NCI-H2029 (cell line): ENCODE measurements around the gene SAMD10.
A peak's percentile ranks its signal among the peaks of the same experiment; 100 is the strongest.
"Not testable (repeated sequence)": the region's sequence is repeated elsewhere in the genome, so short reads cannot be mapped to it uniquely, and the experiment has no call there.

Source experiments
- DNase-seq: peaks from one replicate; lab custom pipeline; 2025; lab: John Stamatoyannopoulos, UW

SAMD10 gene

DNA sequence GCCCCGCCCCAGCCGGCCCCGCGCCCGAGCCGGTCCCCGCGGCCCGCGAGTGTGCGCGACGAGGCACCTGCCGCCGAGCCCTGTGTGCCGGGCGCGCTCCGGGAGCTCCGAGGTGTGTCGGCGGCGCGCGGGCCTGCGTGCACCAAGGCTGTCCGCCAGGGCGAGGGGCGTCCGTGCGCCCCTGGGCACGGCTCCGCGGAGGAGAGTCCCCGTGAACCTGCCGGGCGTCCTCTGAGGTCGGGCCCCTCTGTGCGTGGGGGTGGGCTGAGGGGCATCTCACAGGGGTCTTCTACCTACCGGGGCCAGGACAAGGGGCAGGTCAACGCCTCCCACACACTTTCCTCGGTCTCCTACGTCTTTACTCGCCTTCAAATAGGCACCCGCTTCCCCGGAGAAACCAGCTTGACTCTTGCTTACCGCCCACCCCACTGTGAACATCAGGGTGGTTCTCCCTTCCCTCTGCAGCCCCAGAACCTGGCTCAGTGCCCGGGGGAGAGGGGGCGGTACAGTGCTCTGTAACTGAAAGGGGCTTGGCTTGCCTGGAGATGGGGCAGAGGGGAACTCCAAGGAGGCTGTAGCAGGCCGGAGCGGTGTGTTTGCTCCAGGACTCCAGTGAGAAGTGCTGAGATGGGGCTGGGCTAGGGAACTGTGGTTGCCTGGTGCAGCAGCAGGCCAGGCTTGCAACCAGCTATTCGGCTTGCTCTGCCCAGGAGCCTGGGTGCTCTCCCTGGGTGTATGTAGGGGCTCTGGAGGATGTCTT, at the start of gene SAMD10:
Gene SAMD10, minus strand, starts transcription at position 86 of the 760 bp plus-strand sequence. CDS start 175 bp downstream, outside the sequence.
- peak; percentile 39 for DNase-seq

DNA sequence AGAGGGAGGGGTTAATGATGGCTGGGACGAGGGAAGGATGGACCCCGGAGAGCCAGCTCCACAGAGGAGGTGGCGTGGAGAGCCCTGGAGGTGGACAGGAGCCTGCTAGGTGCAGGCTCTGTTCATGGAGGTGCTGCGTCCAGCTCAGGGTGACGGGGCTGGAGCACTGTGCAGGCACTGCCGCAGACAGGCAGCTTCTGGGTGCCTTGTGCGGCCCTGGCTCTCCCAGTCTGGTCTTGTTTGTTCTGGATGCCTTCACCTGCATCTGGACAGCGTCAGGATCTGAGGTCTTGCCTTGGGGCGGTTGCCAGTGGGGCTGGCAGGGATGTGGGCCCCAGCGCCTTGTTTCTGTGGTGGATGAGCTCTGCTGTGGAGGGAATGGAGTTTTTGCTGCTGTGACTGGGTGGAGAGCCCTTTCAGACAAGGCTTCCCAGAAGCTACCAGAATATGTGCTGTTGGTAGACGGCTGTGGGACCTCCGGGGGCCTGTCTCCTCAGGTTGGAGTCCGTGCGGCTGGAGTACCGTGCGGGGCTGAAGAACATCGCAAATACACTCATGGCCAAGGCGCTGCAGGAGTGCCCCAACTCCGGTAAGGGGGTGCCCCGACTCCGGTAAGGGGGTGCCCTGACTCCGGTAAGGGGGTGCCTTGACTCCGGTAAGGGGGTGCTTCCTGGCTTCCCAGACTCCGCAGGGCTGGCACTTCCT, 48.7 kb upstream of the SAMD10 start:
- DNase-seq = no peak

DNA sequence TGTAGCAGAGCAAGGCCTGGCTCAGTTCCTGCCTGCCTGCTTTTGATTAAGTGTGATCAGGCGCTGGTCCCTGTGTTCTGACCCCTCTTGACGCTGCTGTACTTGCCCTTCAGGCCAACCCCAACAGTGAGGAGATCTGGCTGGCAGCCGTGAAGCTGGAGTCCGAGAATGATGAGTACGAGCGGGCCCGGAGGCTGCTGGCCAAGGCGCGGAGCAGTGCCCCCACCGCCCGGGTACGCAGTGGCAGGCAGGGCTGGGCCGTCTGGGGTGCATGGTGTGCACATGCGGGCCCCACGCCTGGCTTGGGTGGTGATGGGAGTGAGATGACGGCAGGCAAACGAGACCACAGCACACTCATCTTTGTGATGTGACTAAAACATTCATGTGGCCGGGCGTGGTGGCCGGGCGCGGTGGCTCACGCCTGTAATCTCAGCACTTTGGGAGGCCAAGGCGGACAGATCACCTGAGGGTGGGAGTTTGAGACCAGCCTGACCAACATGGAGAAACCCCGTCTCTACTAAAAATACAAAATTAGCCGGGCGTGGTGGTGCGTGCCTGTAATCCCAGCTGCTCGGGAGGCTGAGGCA, 46.5 kb upstream of the SAMD10 start:
- no peak for DNase-seq

DNA sequence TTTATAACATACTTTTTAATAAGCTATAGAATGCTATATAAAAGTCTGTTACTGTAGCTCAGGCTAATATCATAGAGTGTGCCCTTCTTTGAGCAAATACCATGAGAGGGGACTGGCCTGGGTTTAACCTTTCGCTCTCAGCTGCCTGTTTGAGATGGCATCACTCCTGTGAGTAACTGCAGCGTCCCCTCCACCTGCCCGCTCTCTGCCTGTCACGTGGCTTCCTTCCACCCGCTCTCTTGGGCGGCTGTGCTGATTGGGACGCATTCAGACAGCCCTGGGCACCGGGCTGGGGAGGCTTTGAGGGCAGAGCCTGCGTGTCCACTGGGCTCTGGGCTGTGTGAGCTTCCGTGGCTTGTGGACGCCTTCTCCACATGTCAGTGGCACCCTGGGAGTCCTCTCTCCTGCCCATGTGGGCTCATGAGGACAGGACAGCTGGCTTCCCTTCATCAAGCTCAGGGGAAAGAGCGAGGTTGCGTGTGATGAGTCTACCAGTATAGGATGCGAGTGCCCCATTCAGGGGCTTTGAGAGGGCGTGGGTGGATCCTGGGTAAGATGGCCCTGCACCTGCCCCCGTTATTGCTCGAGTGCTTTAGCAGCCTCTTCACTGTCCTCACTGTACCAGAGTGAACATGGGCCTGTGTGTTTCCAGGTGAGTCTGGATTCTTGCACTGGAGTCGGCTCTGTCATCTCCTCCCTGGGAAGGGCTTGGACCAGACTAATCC, 45.8 kb upstream of the SAMD10 start:
- no peak for DNase-seq

DNA sequence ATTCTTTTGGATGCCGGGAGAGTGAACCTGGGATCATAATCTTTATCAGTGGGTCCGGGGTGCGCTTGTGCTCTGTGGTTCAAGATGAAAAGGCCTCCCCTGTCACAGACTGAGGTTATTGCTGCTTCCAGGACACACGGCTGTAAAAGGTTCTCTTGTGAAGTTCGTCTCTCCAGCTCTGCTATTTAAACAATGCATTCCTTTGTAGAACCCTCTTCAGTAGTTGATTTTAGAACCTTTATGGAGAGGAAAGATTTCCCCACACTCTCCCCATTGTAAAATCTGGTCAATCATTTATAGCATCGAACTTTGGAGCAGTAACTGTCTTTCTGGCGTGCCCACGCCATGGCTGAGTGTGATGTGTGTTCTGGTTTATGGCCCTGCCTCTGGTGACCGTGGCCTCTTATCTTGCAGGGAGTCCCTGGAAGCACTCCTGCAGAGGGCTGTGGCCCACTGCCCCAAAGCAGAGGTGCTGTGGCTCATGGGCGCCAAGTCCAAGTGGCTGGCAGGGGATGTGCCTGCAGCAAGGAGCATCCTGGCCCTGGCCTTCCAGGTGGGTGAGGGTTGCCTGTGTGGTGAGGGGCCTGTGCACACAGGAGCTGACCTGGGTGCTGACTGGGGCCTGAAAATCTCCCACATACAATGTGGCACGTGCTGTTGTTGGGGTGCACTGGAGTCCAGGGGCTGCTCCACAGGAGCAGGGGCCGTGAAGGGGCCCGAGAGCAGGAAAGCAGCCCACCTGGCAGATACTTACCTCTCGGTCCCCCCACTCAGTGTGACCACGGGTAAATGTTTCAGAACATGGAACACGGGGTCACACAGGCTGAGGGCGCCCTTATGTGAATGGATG, 44.9 kb upstream of the SAMD10 start:
- DNase-seq = no peak

DNA sequence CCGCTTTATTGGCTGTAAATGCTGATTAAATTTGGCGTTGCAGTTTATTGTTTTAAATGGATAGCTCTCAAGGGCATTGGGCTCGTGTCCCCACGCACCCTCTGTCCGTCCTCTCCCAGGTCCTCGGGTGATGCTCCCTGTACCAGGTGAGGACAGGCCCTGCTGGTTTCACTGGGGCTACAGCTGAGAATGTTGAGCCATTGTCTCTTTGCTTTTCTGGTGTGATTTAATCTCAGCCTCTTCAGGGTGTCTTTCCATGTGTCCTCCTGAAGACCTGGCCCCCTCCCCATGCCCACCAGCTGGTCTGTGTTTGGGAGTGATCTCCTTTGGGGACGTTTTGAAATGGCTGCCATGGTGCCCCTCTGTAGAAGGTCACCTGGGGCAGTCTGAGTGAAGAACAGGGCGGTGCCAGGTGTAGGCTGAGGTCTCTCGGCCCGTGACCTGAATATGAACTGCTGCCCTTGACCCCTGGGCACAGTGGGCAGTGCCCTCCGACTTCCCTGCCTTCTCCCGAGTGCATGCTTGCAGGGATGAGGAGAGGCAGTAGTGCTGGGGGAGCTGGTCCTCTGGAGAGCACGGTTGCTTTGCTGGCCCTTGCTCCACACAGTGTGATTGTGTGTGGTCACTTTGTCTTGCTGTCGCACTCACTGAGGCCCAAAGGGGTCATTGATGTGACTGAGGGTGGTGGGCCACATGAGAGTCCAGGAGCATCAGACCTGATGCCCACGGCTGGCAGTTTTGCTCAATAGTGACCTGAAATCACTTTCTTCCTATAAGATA, 44.1 kb upstream of the SAMD10 start:
- DNase-seq = no peak

DNA sequence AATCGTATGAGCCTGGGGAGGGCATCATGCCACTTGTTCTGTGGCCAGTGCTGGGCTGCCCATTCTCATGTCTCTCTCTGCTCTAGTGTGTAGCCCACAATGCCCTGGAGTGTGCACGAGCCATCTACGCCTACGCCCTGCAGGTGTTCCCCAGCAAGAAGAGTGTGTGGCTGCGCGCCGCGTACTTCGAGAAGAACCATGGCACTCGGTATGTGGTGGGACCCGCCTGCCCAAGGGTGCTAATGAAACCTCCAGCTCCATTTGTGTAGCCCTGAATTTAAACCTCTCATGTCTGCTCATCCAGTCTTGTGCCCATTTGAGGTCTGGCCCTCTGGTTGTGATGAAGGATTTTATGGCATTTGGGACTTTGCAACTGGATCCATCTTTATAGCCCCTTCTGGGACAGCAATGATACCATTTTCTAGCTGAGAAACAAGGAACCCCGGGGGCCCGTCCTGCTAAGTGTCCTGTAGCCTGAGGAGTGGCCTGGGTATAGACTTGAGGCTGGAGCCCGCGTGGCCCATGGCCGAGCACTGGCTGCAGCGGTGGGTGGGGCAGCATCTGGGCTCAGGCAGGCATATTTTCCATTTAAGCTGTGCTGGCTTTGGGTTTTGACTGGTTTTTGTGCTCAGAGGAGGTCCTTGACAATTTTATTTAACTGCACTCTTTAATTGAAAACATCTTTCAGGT, 43.4 kb upstream of the SAMD10 start:
- DNase-seq = no peak

DNA sequence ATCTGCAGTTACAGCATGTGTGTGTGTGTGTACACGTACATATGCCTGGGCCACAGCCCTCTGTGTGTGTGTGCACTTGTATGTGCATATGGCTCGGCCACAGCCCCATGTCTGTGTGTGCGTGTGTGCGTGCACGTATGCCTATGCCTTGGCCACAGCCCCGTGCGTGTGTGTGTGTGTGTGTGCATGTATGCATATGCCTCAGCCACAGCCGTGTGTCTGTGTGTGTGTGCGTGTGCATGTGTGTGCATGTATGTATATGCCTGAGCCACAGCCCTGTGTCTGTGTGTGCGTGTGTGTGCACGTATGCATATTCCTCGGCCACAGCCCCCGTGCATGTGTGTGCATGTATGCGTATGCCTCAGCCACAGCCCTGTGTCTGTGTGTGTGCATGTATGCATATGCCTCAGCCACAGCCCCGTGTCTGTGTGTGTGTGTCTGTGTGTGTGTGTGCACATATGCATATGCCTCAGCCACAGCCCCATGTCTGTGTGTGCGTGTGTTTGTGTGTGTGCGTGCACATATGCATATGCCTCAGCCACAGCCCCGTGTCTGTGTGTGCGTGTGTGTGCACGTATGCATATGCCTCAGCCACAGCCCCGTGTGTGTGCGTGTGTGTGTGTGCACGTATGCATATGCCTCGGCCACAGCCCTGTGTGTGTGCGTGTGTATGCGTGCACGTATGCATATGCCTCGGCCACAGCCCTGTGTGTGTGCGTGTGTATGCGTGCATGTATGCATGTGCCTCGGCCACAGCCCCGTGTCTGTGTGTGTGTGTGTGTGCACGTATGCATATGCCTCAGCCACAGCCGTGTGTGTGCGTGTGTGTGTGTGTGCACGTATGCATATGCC, 41.9 kb upstream of the SAMD10 start:
- no peak for DNase-seq

DNA sequence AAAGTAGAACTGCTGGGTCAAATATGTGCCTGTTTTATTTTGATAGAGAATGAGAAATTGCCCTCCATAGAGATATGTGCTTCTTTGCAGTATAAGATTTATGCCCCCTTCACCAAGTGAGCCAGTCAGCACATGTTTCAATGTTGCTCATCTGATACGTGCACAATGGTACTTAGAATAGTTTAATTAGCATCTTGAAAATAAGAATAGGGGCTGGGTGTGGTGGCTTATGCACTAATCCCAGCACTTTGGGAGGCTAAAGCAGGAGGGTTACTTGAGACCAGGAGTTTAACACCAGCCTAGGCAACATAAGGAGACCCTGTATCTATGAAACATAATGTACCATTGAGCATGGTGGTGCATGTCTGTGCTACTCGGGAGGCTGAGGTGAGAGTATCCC, 36.2 kb upstream of the SAMD10 start:
- no peak for DNase-seq

DNA sequence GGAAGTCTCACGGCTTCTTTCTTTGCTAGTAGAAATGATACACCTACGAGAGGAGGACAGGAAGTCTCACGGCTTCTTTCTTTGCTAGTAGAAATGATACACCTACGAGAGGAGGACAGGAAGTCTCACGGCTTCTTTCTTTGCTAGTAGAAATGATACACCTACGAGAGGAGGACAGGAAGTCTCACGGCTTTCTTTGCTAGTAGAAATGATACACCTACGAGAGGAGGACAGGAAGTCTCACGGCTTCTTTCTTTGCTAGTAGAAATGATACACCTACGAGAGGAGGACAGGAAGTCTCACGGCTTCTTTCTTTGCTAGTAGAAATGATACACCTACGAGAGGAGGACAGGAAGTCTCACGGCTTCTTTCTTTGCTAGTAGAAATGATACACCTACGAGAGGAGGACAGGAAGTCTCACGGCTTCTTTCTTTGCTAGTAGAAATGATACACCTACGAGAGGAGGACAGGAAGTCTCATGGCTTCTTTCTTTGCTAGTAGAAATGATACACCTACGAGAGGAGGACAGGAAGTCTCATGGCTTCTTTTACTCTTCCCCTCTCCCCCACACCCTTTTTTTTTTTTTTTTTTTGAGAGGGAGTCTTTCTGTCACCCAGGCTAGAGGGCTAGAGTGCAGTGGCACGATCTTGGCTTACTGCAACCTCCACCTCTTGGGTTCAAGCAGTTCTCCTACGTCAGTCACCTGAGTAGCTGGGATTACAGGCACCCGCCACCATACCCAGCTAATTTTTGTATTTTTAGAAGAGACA, 33.1 kb upstream of the SAMD10 start:
- not testable (repeated sequence) for DNase-seq

DNA sequence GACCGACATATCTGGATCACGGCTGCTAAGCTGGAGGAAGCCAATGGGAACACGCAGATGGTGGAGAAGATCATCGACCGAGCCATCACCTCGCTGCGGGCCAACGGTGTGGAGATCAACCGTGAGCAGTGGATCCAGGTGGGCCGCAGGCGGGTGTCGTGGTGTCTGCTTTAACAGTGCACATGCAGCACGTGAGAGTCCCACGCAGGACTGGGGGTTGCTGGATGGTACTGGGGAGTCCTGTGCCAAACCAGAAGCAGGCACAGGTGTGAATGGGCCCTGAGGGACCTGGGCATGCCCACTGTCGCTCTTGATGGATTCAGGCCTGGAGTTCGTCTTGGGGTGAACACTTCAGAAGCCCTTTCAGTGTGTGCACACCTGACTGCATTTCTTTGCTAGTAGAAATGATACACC, 31.9 kb upstream of the SAMD10 start:
- DNase-seq = no peak

DNA sequence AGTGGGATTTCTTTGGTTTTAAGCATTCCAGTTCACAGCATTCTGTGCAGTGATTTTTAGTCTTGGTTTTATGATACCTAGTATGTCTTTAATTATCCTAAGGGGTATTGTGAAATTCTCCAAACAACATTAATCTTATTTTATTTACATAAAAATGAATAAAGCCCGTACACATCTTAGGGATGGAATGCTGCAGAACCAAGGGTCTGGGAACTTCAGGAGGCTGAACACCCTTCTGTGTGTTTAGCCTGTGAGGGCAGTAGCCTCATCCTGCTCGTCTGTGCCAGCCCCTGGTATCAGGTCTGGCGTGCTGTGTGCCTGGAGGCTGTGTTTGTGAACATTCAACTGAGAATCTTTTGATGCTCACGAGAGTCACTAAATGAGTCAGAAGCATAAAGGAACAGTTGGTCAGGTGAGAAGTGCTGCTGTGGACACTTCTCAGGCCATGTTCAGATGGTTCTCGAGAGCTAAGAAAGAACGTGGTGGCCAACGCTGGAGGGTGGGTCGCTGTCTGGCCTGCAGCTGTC, 31.3 kb upstream of the SAMD10 start:
- DNase-seq = no peak

DNA sequence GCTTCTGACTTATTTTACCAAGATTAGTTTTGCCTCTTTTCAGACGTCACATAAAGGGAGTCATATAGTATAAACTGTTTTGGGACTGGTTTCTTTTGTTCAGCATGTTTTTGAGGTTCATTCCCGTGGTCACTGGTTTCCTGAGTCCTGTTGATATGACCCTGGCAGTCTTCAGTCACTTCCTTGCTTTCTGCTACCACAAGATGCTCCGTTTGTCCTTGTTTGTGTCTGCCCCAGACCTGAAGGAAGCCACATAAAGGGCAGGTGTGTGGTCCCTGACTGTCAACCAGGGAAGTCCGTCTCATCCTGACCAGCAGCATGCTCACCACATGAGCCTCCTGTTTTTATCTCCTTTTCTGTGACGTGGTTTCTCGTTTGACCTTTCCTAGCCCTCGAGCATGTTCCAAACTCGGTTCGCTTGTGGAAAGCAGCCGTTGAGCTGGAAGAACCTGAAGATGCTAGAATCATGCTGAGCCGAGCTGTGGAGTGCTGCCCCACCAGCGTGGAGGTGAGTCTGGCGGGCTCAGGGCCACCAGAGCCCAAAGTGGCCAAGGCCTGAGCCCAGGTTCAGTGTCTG, 30.5 kb upstream of the SAMD10 start:
- DNase-seq = no peak

DNA sequence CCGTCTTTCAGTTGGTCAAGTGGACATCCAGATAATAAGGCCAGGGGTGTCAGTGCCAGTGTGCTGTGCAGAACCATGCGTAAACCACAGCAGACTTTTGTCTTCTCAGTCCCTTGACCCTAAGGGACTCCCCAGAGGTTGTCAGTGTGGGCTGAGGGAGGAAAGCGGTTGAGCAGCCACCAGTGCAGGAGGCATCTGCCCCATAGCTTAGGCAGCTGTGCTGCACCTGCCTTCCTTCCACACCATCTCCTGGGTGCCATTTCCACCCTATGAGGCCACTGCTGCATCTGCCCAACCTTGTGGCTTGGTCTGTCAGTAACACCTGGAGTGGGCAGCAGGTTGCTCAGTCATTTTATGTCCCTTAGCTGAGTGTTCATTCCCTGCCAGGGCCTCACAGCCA, 27.5 kb upstream of the SAMD10 start:
- no peak for DNase-seq

DNA sequence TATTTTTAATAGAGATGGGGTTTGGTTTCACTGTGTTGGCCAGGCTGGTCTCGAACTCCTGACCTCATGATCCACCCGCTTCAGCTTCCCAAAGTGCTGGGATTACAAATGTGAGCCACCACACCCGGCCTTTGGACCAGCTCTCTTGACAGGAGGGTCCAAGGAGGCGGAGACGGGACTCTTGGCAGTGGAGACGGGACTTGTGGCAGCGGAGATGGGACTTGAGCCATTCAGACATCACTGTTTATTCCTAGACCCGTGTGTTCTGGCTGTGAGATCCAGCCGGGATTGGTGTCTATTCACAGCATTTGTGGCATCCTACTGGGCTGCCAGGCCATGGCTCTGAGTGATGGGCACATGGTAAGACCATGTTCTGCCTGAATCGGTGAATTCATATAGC, 27.0 kb upstream of the SAMD10 start:
- no peak for DNase-seq

DNA sequence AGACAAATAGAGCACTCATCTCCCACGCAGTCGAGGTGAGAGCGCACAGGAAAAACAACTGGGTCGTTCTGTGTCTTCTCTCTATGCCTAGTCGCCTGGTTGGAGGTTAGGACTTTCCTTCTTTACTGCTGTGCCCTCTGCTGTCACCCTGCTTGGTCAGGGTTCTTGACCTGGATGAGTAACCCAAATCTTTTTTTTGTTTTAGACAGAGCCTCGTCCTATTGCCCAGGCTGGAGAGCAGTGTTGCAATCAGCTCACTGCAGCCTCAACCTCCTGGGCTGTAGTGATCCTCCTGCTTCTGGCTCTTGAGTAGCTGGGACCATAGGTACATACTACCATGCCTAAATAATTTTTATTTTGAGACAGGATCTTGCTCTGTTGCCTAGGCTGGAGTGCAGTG, 26.0 kb upstream of the SAMD10 start:
- DNase-seq = no peak

DNA sequence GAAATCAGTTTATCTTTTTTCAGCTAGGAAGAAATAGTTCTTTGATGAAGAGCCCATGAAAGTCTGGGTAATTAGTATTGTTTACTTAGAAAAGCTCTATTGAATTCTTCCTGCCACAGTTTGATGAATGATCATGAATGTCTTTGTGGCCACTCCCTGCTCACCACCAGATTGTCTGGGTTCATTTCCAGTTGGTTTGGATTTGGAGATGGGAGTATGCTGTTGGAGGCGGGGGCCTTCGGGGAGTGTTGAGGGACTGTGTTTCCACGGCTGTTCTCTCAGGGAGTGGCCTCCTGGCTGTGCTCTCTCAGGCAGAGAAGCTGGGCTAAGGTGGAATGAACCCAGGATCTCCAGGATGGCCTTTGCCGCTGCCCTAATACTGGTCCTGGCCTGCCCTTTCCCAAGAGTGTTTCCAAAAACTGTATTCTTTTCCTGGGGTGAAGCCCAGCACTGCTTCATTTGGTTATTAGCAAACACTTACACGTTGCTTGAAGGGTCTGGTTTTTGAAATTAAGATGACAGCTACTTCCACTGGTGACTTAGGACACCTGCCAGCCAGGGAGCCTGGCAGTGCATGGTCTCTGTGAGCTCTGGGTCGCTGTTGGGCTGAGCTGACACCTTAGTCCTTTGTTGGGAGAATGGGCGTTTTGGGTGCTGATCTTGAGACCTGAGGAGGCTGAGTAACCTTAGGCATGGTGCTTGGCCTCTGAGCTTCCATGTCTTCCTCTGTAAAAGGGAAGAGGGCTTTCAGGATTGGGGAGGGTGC, 24.7 kb upstream of the SAMD10 start:
- no peak for DNase-seq
